ENCODE data around the gene ZNF138. TPM values are rescaled to one million over a fixed set of nuclear protein-coding genes. Genes with fewer than 3 reads are reported as not detected.
"Not testable (repeated sequence)": the region's sequence is repeated elsewhere in the genome, so short reads cannot be mapped to it uniquely, and the experiment has no call there.

ZNF138 gene
- 51.8 TPM for total RNA-seq

DNA sequence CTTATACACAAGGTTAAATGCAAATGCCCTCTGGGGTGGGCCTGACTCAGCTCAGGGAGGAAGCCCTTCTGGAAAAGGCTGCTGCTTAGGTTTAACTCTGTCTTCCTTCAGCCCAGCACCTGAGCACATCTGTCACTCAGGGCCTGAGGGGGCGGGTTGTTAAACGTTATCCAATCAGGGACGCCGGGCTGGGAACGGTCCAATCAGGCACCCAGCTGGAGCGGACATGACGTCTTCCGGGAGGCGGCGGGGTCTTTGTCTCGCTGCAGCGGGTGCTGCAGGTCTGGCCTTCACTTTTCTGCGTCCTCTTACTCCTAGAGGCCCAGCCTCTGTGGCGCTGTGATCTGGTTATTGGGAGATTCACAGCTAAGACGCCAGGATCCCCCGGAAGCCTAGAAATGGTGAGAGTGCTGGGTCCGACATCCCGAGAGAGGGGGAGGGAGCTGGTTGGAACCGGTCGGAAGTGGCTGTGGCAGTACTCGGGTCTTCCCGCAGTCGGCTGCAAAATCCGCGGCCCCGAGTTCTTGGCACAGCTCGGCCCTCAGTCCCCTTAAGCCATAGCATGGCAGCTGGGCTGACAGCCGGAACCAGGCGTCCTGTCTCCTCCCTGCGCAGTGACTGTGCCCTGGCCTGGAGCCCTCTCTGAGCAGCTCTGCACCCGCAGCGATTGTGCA is at the start of gene ZNF138:
ZNF138 (plus strand) TSS at position 258 of the 674 bp plus-strand sequence; CDS start at position 399, 141 bp downstream.
- no peak for FAIRE-seq

DNA sequence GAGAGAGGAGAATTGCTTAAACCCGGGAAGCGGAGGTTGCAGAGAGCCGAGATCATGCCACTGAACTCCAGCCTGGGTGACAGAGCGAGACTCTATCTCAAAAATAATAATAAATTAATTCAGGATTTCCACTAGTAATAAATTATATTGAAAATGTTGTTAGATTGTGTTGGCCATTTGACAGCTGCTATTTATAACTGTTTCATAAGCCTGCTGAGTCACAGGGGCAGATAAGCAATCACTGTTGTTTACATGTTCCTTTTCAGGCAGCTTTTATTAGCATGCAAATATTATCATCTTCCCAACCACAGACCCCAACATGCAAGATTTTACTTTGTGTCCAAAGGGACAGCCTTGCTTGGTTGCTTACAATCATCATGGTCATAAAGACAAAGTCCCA is 49.5 kb upstream of the ZNF138 start:
- FAIRE-seq (no peak), DNase-seq (ENCODE audit: low spot score in 2 of 2) (no peak)

More for the DNA sequence above, at the start of gene ZNF138:
- DNase-seq (ENCODE audit: low spot score in 2 of 2), result peak; percentile 79 to 85

GRCh38 chr7:64747802-64748201 is 46.4 kb upstream of the ZNF138 start:
- DNase-seq (ENCODE audit: low spot score in 2 of 2), result no peak
- no peak for FAIRE-seq

GRCh38 chr7:64753032-64753431 is 41.2 kb upstream of the ZNF138 start:
- DNase-seq (ENCODE audit: low spot score in 2 of 2) (no peak), FAIRE-seq (no peak)

DNA sequence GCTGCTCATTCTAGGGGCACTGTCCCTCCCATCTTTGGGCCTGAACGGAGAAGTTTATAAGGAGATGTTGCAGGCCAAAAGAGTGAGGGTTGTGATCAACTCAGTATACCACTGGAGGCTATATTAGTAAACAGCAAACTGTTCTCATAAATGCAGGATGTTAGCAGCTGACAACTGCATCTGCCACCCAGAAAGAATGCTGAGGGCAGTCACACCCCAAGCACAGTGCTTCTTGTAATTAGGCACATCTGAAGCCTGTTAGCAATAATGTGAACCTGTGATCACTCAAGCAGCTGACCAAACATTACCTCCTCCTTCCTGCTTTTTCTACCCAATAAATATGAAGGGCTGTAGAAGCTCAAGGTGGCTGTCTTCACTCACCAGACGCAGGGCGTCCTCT is 38.4 kb upstream of the ZNF138 start:
- DNase-seq (ENCODE audit: low spot score in 2 of 2), result no peak
- FAIRE-seq, result no peak

GRCh38 chr7:64758151-64758550 is 36.1 kb upstream of the ZNF138 start:
- no peak for FAIRE-seq

GRCh38 chr7:64768824-64769223 is 25.4 kb upstream of the ZNF138 start:
- DNase-seq (ENCODE audit: low spot score in 2 of 2), result no peak
- no peak for FAIRE-seq

More at GRCh38 chr7:64758151-64758550, 36.1 kb upstream of the ZNF138 start:
- DNase-seq (ENCODE audit: low spot score in 2 of 2), result no peak

DNA sequence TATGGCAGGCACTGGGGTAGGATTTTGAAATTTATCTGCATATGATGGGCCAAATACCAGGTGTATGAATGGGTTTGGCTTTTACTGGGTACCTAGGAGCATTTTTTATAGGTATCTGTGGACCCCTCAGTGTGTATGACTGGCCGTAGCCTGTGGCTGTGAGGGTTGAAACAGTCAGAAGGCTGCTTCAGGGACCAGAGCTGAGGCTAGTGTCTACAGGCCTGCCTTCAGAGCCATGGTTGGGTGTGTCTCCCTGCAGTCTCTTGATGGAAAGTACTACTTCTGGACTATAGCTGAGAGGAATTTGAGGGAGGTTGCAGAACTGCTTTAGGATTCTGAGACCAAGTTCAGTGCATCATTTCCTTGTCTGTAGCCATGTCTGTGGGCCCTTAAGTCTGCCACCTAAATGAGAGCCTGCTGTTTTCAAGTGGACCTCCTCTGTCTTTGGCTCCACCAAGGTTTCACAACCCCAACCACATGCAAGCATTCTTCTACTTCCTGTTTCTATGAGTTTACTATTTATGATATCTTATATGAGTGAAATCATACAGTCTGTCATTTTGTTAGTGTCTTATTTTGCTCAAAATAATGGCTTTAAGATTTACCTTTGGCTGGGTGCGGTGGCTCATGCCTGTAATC is 19.9 kb upstream of the ZNF138 start:
- FAIRE-seq, result no peak
- DNase-seq (ENCODE audit: low spot score in 2 of 2), result no peak

DNA sequence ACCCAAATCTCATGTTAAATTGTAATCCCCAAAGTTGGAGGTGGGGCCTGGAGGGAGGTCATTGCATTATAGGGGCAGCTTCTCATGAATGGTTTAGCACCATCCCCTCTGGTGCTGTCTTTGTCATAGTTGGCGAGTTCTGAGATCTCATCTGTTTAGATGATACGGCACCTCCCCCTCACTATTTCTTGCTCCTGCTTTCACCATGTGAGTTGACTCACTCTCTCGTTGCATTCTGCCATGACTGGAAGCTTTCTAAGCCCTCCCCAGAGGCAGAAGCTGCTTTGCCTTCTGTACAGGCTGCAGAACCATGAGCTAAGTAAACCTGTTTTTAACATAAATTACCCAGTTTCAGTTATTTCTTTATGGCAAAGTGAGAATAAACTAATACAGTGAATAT is 18.9 kb upstream of the ZNF138 start:
- FAIRE-seq (no peak), DNase-seq (ENCODE audit: low spot score in 2 of 2) (no peak)

DNA sequence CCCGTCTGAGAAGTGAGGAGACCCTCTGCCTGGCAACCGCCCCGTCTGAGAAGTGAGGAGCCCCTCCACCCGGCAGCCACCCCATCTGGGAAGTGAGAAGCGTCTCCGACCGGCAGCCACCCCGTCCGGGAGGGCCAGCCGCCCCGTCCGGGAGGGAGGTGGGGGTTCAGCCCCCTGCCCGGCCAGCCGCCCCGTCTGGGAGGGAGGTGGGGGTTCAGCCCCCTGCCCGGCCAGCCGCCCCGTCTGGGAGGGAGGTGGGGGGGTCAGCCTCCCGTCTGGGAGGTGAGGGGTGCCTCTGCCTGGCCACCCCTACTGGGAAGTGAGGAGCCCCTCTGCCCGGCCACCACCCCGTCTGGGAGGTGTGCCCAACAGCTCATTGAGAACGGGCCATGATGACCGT is 9.4 kb upstream of the ZNF138 start:
- not testable (repeated sequence) for DNase-seq (ENCODE audit: low spot score in 2 of 2); FAIRE-seq

DNA sequence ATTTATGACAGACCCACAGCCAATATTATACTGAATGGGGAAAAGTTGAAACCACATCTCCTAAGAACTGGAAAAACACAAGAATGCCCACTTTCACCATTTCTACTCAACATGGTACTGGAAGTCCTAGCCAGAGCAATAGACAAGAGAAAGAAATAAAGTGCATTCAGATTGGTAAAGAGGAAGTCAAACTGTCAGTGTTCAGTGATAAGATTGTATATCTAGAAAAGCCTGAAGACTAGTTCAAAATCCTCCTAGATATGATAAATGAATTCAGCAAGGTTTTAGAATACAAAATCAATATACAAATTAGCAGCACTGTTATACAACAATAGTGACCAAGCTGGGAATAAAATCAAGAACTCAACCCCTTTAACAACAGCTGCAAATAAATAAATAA is 6.9 kb upstream of the ZNF138 start:
- FAIRE-seq, result no peak
- no peak for DNase-seq (ENCODE audit: low spot score in 2 of 2)

DNA sequence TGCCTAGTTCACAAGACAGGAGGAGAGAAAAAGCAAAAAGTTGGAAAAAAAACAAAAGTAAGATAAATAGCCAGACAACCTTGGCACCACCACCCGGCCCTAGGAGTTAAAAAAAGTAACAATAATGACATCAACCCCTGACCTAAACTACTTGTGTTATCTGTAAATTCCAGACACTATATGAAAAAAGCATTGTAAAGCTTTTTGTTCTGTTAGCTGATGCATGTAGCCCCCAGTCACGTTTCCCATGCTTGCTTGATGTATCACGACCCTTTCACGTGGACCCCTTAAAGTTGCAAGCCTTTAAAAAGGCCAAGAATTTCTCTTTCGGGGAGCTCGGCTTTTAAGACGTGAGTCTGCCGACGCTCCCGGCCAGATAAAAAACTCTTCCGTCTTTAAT is 5.0 kb upstream of the ZNF138 start:
- not testable (repeated sequence) for DNase-seq (ENCODE audit: low spot score in 2 of 2); FAIRE-seq

- FAIRE-seq (no peak), DNase-seq (ENCODE audit: low spot score in 2 of 2) (no peak)
Measured at GRCh38 chr7:64793106-64793755, 997 bp upstream of the ZNF138 start.

DNA sequence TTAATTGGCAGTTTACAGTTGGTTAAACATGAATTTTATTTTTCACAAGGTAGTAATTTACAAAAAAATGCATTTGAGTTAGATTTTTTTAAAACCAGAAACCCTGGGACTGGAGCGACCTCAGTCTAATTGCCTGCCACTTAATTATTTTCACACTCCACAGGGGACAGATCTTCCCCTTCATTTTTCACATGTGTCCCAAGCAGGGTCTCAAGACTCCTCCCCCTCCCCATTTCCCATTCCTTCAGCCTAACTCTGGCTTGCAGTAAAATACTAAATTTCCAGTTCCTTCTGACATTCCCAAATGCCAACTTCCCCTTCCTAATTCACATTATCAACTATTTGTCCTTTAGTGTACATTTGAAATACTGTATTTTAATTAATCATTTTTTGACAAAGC is 948 bp downstream of the ZNF138 start:
- DNase-seq (ENCODE audit: low spot score in 2 of 2) (no peak), FAIRE-seq (no peak)

- not testable (repeated sequence) for FAIRE-seq; DNase-seq (ENCODE audit: low spot score in 2 of 2)
Measured at GRCh38 chr7:64799169-64799568, 4.9 kb downstream of the ZNF138 start.

GRCh38 chr7:64802699-64803098 is 8.5 kb downstream of the ZNF138 start:
- DNase-seq (ENCODE audit: low spot score in 2 of 2), result no peak
- no peak for FAIRE-seq

DNA sequence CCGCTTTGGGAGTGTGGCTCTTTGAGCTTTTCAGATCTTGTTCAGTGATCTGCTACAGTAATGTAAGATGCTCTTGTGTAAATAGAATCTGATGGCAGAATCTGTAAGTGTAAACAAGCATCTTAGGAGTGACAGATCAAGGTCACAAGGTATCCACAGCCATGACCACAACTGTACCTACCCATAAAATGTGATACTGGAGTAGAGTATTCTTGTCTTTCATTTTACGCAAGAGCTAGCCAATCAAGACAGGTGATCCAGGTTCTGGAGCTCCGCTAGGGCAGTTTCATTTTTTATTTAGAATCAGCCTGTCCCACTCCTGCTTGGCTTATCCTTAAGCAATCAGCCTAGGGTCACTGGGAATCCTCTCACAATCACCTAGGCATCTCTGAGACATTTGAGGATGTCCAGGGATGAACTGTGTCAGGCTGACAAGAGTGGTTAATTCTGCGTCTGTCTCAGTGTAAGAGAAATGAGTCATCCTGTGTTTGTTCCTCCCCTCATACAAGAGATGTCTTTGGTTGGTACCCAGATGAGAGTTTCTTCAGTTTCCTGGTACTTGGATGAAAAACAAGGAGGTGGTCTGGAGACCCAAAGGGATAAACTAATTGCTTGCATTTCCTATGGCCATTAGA is 13.6 kb downstream of the ZNF138 start:
- FAIRE-seq (no peak), DNase-seq (ENCODE audit: low spot score in 2 of 2) (no peak)

GRCh38 chr7:64811767-64812166 is 17.5 kb downstream of the ZNF138 start:
- FAIRE-seq (no peak), DNase-seq (ENCODE audit: low spot score in 2 of 2) (no peak)

DNA sequence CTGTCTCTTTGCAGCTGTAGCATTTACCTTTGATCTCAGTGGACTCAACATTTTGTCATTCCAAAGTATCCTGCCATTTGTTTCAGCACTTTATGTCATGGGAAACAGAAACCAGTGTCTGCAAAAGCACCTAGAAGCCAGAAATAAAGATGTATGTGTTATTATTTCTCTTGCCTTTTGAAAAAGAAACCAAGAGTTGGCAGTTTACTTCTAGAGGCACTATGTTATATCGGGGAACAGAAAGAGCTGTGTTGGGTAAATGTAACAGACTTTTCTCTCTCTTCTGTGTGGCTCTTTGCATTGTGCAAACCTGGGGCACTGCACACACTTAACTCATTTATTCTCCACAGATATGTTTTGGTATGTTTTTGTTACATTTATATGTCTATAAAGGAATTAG is 36.7 kb downstream of the ZNF138 start:
- no peak for FAIRE-seq

DNA sequence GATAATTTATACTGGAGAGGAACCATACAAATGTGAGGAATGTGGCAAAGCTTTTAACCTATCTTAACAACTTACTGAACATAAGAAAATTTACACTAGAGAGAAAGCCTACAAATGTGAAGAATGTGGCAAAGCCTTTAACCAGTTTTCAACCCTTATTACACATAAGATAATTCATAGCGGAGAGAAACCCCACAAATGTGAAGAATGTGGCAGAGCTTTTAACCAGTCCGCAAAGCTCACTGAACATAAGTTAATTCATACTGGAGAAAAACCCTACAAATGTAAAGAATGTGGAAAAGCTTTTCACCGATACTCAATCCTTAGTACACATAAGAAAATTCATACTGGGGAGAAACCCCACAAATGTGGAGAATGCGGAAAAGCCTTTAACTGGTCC is 37.9 kb downstream of the ZNF138 start:
- FAIRE-seq (no peak), DNase-seq (ENCODE audit: low spot score in 2 of 2) (no peak)

More for the DNA sequence above, 36.7 kb downstream of the ZNF138 start:
- DNase-seq (ENCODE audit: low spot score in 2 of 2), result no peak

GRCh38 chr7:64834989-64835388 is 40.8 kb downstream of the ZNF138 start:
- no peak for DNase-seq (ENCODE audit: low spot score in 2 of 2)
- no peak for FAIRE-seq
